ENCODE data around the gene HTR1D.
"Not testable (repeated sequence)": the region's sequence is repeated elsewhere in the genome, so short reads cannot be mapped to it uniquely, and the experiment has no call there.

HTR1D gene

DNA sequence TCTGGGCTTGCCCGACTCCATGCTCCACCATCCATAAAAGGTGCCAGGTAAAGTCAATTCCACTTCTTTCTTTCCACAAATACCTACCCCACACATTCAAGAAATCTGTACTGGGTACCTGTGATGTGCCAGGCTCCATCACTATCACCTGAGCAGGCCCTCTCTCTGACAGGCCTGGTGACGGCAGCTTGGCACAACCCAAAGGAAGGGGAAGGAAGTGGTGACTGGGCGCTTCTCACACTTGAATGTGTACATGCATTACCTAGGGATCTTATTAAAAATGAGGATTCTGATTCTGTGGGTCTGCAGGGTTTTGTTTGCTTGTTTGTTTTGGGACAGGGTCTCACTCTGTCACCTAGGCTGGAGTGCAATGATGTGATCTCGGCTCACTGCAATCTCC is 7.5 kb downstream of the HTR1D start:
- Histone ChIP-seq H3K36me3 (ENCODE audit: insufficient read depth, insufficient read length, low read length) (no peaks in the 10 kb centered on the region), H3K4me1 (ENCODE audit: insufficient read depth, insufficient read length) (peaks cover 4% of the 10 kb centered on the region), H3K27me3 (ENCODE audit: insufficient read depth, insufficient read length) (no peaks in the 10 kb centered on the region), H3K9me3 (ENCODE audit: insufficient read depth, low read length) (no peaks in the 10 kb centered on the region), H3K4me3 (ENCODE audit: insufficient read length, low read depth) (no peak overlapping the region), H3K9ac (ENCODE audit: insufficient read length, low read depth) (no peak overlapping the region)
- DNase-seq (ENCODE audit: low read depth, low spot score): no peak
- TF ChIP-seq YY1 (IDR thresholded peaks at IDR 0.05; ENCODE audit: insufficient read depth, insufficient read length) (no peak), SUZ12 (IDR thresholded peaks at IDR 0.05; ENCODE audit: extremely low read depth, insufficient read depth, insufficient read length) (no peak), ZNF274 (IDR thresholded peaks at IDR 0.05; ENCODE audit: low read depth, low read length) (no peak)

- Histone ChIP-seq H3K9ac (ENCODE audit: insufficient read length, low read depth) (no peak overlapping the region), H3K9me3 (ENCODE audit: insufficient read depth, low read length) (no peaks in the 10 kb centered on the region), H3K4me3 (ENCODE audit: insufficient read length, low read depth) (no peak overlapping the region), H3K36me3 (ENCODE audit: insufficient read depth, insufficient read length, low read length) (no peaks in the 10 kb centered on the region), H3K4me1 (ENCODE audit: insufficient read depth, insufficient read length) (peaks cover 4% of the 10 kb centered on the region), H3K27me3 (ENCODE audit: insufficient read depth, insufficient read length) (no peaks in the 10 kb centered on the region)
- DNase-seq (ENCODE audit: low read depth, low spot score): no peak
- TF ChIP-seq SUZ12 (IDR thresholded peaks at IDR 0.05; ENCODE audit: extremely low read depth, insufficient read depth, insufficient read length) (no peak), ZNF274 (IDR thresholded peaks at IDR 0.05; ENCODE audit: low read depth, low read length) (no peak), YY1 (IDR thresholded peaks at IDR 0.05; ENCODE audit: insufficient read depth, insufficient read length) (no peak)
These were observed 8.8 kb downstream of the HTR1D start for GRCh38 chr1:23208527-23208926.

DNA sequence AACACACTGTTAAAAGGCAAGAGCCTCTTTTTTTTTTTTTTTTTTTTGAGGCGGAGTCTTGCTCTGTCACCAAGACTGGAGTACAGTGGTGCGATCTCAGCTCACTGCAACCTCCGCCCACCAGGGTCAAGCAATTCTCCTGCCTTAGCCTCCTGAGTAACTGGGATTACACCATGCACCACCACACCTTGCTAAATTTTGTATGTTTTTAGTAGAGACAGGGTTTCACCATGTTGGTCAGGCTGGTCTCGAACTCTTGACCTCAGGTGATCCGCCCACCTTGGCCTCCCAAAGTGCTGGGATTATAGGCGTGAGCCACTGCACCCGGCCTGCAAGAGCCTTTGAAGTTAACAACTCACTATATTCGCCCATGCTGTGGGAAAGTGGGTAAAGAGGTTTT is 9.6 kb downstream of the HTR1D start:
- H3K9ac ChIP-seq (ENCODE audit: insufficient read length, low read depth); H3K4me1 ChIP-seq (ENCODE audit: insufficient read depth, insufficient read length); H3K36me3 ChIP-seq (ENCODE audit: insufficient read depth, insufficient read length, low read length); H3K4me3 ChIP-seq (ENCODE audit: insufficient read length, low read depth); H3K9me3 ChIP-seq (ENCODE audit: insufficient read depth, low read length); DNase-seq (ENCODE audit: low read depth, low spot score); H3K27me3 ChIP-seq (ENCODE audit: insufficient read depth, insufficient read length): not testable (repeated sequence)

GRCh38 chr1:23202263-23202749 is 15.0 kb downstream of the HTR1D start:
- H3K27me3 ChIP-seq (ENCODE audit: insufficient read depth, insufficient read length): no peaks in the 10 kb centered on the region
- H3K9me3 ChIP-seq (ENCODE audit: insufficient read depth, low read length): no peaks in the 10 kb centered on the region
- DNase-seq (ENCODE audit: low read depth, low spot score): no peak
- TF ChIP-seq YY1 (IDR thresholded peaks at IDR 0.05; ENCODE audit: insufficient read depth, insufficient read length) (no peak), SUZ12 (IDR thresholded peaks at IDR 0.05; ENCODE audit: extremely low read depth, insufficient read depth, insufficient read length) (no peak), ZNF274 (IDR thresholded peaks at IDR 0.05; ENCODE audit: low read depth, low read length) (no peak)
- no peak overlapping the region for H3K4me3 ChIP-seq (ENCODE audit: insufficient read length, low read depth)
- peaks cover 2% of the 10 kb centered on the region for H3K4me1 ChIP-seq (ENCODE audit: insufficient read depth, insufficient read length)
- H3K36me3 ChIP-seq (ENCODE audit: insufficient read depth, insufficient read length, low read length): no peaks in the 10 kb centered on the region
- H3K9ac ChIP-seq (ENCODE audit: insufficient read length, low read depth): no peak overlapping the region

DNA sequence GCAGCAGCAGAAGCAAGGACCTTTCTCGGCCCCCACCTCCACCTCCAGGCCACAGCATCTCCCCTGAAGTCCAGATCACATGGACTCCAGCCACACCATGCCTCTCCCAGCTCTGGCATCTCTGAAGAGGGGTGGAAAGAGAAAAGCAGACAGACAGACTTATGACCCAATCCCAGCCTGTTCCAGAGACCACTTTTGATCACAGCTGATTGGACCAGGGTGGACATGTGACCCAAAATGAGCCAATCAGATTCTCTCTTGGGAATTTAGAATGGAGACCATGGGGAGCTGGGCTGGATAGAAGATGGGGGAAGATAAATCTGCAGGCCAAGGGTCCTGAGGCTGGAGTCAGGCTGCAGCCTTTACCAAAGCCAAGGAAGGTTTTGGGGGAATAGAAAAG is 16.4 kb downstream of the HTR1D start:
- H3K9ac ChIP-seq (ENCODE audit: insufficient read length, low read depth): no peak overlapping the region
- no peak for DNase-seq (ENCODE audit: low read depth, low spot score)
- TF ChIP-seq ZNF274 (IDR thresholded peaks at IDR 0.05; ENCODE audit: low read depth, low read length): no peak

GRCh38 chr1:23198373-23198772 is 18.9 kb downstream of the HTR1D start:
- H3K27me3 ChIP-seq (ENCODE audit: insufficient read depth, insufficient read length): no peaks in the 10 kb centered on the region
- peaks cover 3% of the 10 kb centered on the region for H3K4me1 ChIP-seq (ENCODE audit: insufficient read depth, insufficient read length)
- H3K9me3 ChIP-seq (ENCODE audit: insufficient read depth, low read length): no peaks in the 10 kb centered on the region
- no peak for TF ChIP-seq ZNF274 (IDR thresholded peaks at IDR 0.05; ENCODE audit: low read depth, low read length)
- TF ChIP-seq SUZ12 (IDR thresholded peaks at IDR 0.05; ENCODE audit: extremely low read depth, insufficient read depth, insufficient read length): no peak
- TF ChIP-seq YY1 (IDR thresholded peaks at IDR 0.05; ENCODE audit: insufficient read depth, insufficient read length): no peak
- H3K36me3 ChIP-seq (ENCODE audit: insufficient read depth, insufficient read length, low read length): no peaks in the 10 kb centered on the region
- H3K4me3 ChIP-seq (ENCODE audit: insufficient read length, low read depth): no peak overlapping the region
- DNase-seq (ENCODE audit: low read depth, low spot score): no peak
- no peak overlapping the region for H3K9ac ChIP-seq (ENCODE audit: insufficient read length, low read depth)

More for the DNA sequence above, 16.4 kb downstream of the HTR1D start:
- Histone ChIP-seq H3K36me3 (ENCODE audit: insufficient read depth, insufficient read length, low read length) (no peaks in the 10 kb centered on the region), H3K4me1 (ENCODE audit: insufficient read depth, insufficient read length) (no peaks in the 10 kb centered on the region), H3K4me3 (ENCODE audit: insufficient read length, low read depth) (no peak overlapping the region), H3K9me3 (ENCODE audit: insufficient read depth, low read length) (no peaks in the 10 kb centered on the region), H3K27me3 (ENCODE audit: insufficient read depth, insufficient read length) (no peaks in the 10 kb centered on the region)

GRCh38 chr1:23196627-23197328 is 20.5 kb downstream of the HTR1D start:
- TF ChIP-seq ZNF274 (IDR thresholded peaks at IDR 0.05; ENCODE audit: low read depth, low read length) (no peak), YY1 (IDR thresholded peaks at IDR 0.05; ENCODE audit: insufficient read depth, insufficient read length) (no peak), SUZ12 (IDR thresholded peaks at IDR 0.05; ENCODE audit: extremely low read depth, insufficient read depth, insufficient read length) (no peak)
- H3K4me3 ChIP-seq (ENCODE audit: insufficient read length, low read depth): no peak overlapping the region
- H3K27me3 ChIP-seq (ENCODE audit: insufficient read depth, insufficient read length): no peaks in the 10 kb centered on the region
- peaks cover 3% of the 10 kb centered on the region for H3K4me1 ChIP-seq (ENCODE audit: insufficient read depth, insufficient read length)
- no peak for DNase-seq (ENCODE audit: low read depth, low spot score)
- H3K9me3 ChIP-seq (ENCODE audit: insufficient read depth, low read length): no peaks in the 10 kb centered on the region
- H3K36me3 ChIP-seq (ENCODE audit: insufficient read depth, insufficient read length, low read length): no peaks in the 10 kb centered on the region
- peak overlapping the region; percentile 42 for H3K9ac ChIP-seq (ENCODE audit: insufficient read length, low read depth)

All from NT2/D1 (cell line).